SK-N-SH treated with all-trans-retinoic acid at 6 μM for 48 hours (cell line): ENCODE measurements around the gene UGT1A10.

Experiments used
- ATAC-seq: fragments of 200-7000 bp; cut with Tn5 transposase; 3 replicates; pipeline ENCODE4 v1.9.1; 2020; ENCODE audit warnings: mild to moderate bottlenecking, moderate library complexity
- ARNTL ChIP-seq: fragments of 450-650 bp; formaldehyde crosslinking; IDR thresholded peaks from 2 replicates; pipeline ENCODE4 v1.5.0; 2020; ENCODE audit warnings: low read depth, mild to moderate bottlenecking, moderate library complexity, borderline replicate concordance
- BACH2 ChIP-seq: fragments of 250-450 bp; sonication (Bioruptor Pico); IDR thresholded peaks from 2 replicates; pipeline ENCODE4 v1.9.0; 2021; ENCODE audit warnings: mild to moderate bottlenecking, borderline replicate concordance
- CSDC2 ChIP-seq: fragments of 250-450 bp; sonication (Bioruptor Pico); IDR thresholded peaks from 2 replicates; pipeline ENCODE4 v1.5.0; 2020; ENCODE audit warnings: mild to moderate bottlenecking, moderate library complexity
- ESRRG ChIP-seq: fragments of 250-450 bp; sonication (Bioruptor Pico); IDR thresholded peaks from 2 replicates; pipeline ENCODE4 v1.6.1; 2021; ENCODE audit warnings: mild to moderate bottlenecking
- ISL1 ChIP-seq: fragments of 250-450 bp; sonication (Bioruptor Pico); IDR thresholded peaks from 2 replicates; pipeline ENCODE4 v2.1.2; 2022; ENCODE audit warnings: mild to moderate bottlenecking, moderate library complexity
- OSR1 ChIP-seq: fragments of 250-450 bp; sonication (Bioruptor Pico); IDR thresholded peaks from 2 replicates; pipeline ENCODE4 v1.8.0; 2022; ENCODE audit warnings: moderate library complexity, mild to moderate bottlenecking, inconsistent platforms
- PPARA ChIP-seq: fragments of 250-450 bp; sonication (Bioruptor Pico); IDR thresholded peaks from 2 replicates; pipeline ENCODE4 v1.5.0; 2020; ENCODE audit warnings: mild to moderate bottlenecking, borderline replicate concordance
- RARB ChIP-seq: fragments of 250-450 bp; sonication (Bioruptor Pico); IDR thresholded peaks from 2 replicates; pipeline ENCODE4 v1.8.0; 2021; ENCODE audit warnings: mild to moderate bottlenecking, moderate library complexity
- SNAI2 ChIP-seq: fragments of 250-450 bp; sonication (Bioruptor Pico); IDR thresholded peaks from 2 replicates; pipeline ENCODE4 v1.5.0; 2020; ENCODE audit warnings: mild to moderate bottlenecking, moderate library complexity
- TCF4 ChIP-seq: fragments of 250-450 bp; sonication (Bioruptor Pico); IDR thresholded peaks from 2 replicates; pipeline ENCODE4 v1.8.0; 2021; ENCODE audit warnings: mild to moderate bottlenecking, moderate library complexity, borderline replicate concordance
- TOX ChIP-seq: fragments of 250-450 bp; sonication (Bioruptor Pico); IDR thresholded peaks from 2 replicates; pipeline ENCODE4 v1.8.0; 2021; ENCODE audit warnings: mild to moderate bottlenecking, moderate library complexity, borderline replicate concordance
- ZC3H10 ChIP-seq: fragments of 250-450 bp; sonication (Bioruptor Pico); IDR thresholded peaks from 2 replicates; pipeline ENCODE4 v1.5.1; 2021; ENCODE audit warnings: mild to moderate bottlenecking, moderate library complexity
- ZFP30 ChIP-seq: fragments of 450-650 bp; formaldehyde crosslinking; IDR thresholded peaks from 2 replicates; pipeline ENCODE4 v1.5.0; 2022; ENCODE audit warnings: mild to moderate bottlenecking, moderate library complexity
- ZNF565 ChIP-seq: fragments of 450-650 bp; formaldehyde crosslinking; conservative IDR thresholded peaks from 2 replicates; pipeline ENCODE4 v1.5.0; 2020; ENCODE audit warnings: low read depth, mild to moderate bottlenecking, moderate library complexity
- ZNF8 ChIP-seq: fragments of 450-650 bp; formaldehyde crosslinking; IDR thresholded peaks from 2 replicates; pipeline ENCODE4 v1.5.0; 2020; ENCODE audit warnings: mild to moderate bottlenecking, moderate library complexity
- TF ChIP-seq, protein P1 (sequence below): fragments of 250-450 bp; sonication (Bioruptor Pico); IDR thresholded peaks from 2 replicates; pipeline ENCODE4 v1.8.0; 2020; ENCODE audit warnings: mild to moderate bottlenecking, moderate library complexity, borderline replicate concordance
- TF ChIP-seq, protein P2 (sequence below): fragments of 250-450 bp; sonication (Bioruptor Pico); IDR thresholded peaks from 2 replicates; pipeline ENCODE4 v1.5.1; 2021; ENCODE audit warnings: mild to moderate bottlenecking, moderate library complexity
- TF ChIP-seq, protein P3 (sequence below): fragments of 250-450 bp; sonication (Bioruptor Pico); IDR thresholded peaks from 2 replicates; pipeline ENCODE4 v1.8.0; 2021; ENCODE audit warnings: low read depth, mild to moderate bottlenecking, moderate library complexity, borderline replicate concordance
- TF ChIP-seq, protein P4 (sequence below): fragments of 250-450 bp; sonication (Bioruptor Pico); IDR thresholded peaks from 2 replicates; pipeline ENCODE4 v1.5.0; 2020; ENCODE audit warnings: mild to moderate bottlenecking, moderate library complexity

UGT1A10 gene

DNA sequence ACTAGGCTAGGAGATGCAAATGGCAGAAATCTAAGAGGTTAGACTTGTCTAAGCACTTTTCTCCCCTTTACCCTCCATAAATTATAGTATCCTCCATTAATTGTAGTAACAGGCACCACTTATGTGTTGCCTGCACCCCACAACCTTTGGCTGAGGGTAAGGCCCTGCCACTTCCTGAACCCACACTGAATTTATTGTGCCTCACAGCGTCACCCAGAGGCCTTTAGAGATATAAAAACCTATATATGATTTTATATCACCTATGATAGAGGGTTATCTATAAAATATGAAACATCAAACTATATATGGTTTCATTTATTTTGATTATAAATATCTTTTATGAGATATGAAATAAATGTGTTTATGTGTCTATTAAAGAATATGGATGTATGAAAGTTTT lies 38.1 kb downstream of the UGT1A10 start:
- no peak for ATAC-seq
- TF ChIP-seq, protein P1, sequence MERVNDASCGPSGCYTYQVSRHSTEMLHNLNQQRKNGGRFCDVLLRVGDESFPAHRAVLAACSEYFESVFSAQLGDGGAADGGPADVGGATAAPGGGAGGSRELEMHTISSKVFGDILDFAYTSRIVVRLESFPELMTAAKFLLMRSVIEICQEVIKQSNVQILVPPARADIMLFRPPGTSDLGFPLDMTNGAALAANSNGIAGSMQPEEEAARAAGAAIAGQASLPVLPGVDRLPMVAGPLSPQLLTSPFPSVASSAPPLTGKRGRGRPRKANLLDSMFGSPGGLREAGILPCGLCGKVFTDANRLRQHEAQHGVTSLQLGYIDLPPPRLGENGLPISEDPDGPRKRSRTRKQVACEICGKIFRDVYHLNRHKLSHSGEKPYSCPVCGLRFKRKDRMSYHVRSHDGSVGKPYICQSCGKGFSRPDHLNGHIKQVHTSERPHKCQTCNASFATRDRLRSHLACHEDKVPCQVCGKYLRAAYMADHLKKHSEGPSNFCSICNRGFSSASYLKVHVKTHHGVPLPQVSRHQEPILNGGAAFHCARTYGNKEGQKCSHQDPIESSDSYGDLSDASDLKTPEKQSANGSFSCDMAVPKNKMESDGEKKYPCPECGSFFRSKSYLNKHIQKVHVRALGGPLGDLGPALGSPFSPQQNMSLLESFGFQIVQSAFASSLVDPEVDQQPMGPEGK = no peak
- no peak for TF ChIP-seq ZFP30
- no peak for TF ChIP-seq ESRRG
- no peak for TF ChIP-seq BACH2
- TF ChIP-seq TCF4 (CRISPR knock-in tag) = no peak
- TF ChIP-seq, protein P2, sequence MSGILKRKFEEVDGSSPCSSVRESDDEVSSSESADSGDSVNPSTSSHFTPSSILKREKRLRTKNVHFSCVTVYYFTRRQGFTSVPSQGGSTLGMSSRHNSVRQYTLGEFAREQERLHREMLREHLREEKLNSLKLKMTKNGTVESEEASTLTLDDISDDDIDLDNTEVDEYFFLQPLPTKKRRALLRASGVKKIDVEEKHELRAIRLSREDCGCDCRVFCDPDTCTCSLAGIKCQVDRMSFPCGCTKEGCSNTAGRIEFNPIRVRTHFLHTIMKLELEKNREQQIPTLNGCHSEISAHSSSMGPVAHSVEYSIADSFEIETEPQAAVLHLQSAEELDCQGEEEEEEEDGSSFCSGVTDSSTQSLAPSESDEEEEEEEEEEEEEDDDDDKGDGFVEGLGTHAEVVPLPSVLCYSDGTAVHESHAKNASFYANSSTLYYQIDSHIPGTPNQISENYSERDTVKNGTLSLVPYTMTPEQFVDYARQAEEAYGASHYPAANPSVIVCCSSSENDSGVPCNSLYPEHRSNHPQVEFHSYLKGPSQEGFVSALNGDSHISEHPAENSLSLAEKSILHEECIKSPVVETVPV = no peak
- no peak for TF ChIP-seq ZNF8 (CRISPR knock-in tag)
- TF ChIP-seq TOX (CRISPR knock-in tag) = no peak
- no peak for TF ChIP-seq SNAI2
- no peak for TF ChIP-seq ZNF565 (CRISPR knock-in tag)
- TF ChIP-seq ISL1 = no peak
- no peak for TF ChIP-seq RARB
- TF ChIP-seq PPARA (CRISPR knock-in tag) = no peak
- TF ChIP-seq, protein P3, sequence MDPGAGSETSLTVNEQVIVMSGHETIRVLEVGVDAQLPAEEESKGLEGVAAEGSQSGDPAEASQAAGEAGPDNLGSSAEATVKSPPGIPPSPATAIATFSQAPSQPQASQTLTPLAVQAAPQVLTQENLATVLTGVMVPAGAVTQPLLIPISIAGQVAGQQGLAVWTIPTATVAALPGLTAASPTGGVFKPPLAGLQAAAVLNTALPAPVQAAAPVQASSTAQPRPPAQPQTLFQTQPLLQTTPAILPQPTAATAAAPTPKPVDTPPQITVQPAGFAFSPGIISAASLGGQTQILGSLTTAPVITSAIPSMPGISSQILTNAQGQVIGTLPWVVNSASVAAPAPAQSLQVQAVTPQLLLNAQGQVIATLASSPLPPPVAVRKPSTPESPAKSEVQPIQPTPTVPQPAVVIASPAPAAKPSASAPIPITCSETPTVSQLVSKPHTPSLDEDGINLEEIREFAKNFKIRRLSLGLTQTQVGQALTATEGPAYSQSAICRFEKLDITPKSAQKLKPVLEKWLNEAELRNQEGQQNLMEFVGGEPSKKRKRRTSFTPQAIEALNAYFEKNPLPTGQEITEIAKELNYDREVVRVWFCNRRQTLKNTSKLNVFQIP (CRISPR knock-in tag) = no peak
- no peak for TF ChIP-seq ARNTL

DNA sequence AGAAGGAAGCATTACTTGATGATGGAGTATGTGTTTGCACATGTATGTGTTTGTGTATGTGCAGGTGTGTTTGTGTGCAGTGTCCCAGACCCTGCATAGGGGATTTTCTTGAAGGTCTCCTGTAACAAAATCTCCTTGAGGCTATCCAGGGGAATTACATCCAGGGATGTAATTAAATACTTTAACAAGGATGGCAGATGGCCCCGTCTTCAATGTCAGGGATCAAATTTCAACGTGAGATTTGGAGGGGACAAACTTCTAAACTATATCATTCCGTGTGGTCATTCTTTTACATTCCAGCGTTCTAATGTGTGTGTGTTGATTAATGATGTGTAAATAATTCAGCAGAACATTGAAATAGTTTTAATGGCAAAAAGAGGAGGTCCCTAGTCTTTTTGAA lies 38.7 kb downstream of the UGT1A10 start:
- no peak for ATAC-seq
- TF ChIP-seq, protein P1 = no peak
- no peak for TF ChIP-seq ZC3H10 (CRISPR knock-in tag)
- no peak for TF ChIP-seq BACH2
- TF ChIP-seq TOX (CRISPR knock-in tag) = no peak
- no peak for TF ChIP-seq TCF4 (CRISPR knock-in tag)
- no peak for TF ChIP-seq OSR1 (CRISPR knock-in tag)
- no peak for TF ChIP-seq ZNF8 (CRISPR knock-in tag)
- no peak for TF ChIP-seq ZNF565 (CRISPR knock-in tag)
- TF ChIP-seq, protein P4, sequence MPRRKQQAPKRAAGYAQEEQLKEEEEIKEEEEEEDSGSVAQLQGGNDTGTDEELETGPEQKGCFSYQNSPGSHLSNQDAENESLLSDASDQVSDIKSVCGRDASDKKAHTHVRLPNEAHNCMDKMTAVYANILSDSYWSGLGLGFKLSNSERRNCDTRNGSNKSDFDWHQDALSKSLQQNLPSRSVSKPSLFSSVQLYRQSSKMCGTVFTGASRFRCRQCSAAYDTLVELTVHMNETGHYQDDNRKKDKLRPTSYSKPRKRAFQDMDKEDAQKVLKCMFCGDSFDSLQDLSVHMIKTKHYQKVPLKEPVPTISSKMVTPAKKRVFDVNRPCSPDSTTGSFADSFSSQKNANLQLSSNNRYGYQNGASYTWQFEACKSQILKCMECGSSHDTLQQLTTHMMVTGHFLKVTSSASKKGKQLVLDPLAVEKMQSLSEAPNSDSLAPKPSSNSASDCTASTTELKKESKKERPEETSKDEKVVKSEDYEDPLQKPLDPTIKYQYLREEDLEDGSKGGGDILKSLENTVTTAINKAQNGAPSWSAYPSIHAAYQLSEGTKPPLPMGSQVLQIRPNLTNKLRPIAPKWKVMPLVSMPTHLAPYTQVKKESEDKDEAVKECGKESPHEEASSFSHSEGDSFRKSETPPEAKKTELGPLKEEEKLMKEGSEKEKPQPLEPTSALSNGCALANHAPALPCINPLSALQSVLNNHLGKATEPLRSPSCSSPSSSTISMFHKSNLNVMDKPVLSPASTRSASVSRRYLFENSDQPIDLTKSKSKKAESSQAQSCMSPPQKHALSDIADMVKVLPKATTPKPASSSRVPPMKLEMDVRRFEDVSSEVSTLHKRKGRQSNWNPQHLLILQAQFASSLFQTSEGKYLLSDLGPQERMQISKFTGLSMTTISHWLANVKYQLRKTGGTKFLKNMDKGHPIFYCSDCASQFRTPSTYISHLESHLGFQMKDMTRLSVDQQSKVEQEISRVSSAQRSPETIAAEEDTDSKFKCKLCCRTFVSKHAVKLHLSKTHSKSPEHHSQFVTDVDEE (CRISPR knock-in tag) = no peak
- TF ChIP-seq, protein P3 (CRISPR knock-in tag) = no peak

DNA sequence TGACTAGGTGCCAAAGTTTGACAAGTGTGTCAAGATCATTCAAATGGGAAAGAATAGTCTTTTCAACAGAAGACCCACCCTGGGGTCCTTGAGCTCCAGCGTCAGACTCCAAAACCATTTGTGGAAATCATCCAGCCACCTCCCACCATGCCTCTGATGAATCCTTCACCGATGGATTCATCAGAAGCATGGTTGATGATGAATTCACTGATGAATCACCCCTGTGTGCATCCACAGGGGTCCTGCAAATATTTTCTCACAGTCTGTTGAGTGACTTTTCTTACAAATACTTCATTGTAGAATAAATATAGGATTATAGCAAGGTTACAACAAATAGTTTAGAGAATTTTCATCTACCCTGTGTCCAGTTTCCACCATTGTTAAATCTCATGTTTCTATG lies 39.8 kb downstream of the UGT1A10 start:
- no peak for ATAC-seq
- no peak for TF ChIP-seq CSDC2 (CRISPR knock-in tag)
